ENCODE results near the gene TOX2.

DNA sequence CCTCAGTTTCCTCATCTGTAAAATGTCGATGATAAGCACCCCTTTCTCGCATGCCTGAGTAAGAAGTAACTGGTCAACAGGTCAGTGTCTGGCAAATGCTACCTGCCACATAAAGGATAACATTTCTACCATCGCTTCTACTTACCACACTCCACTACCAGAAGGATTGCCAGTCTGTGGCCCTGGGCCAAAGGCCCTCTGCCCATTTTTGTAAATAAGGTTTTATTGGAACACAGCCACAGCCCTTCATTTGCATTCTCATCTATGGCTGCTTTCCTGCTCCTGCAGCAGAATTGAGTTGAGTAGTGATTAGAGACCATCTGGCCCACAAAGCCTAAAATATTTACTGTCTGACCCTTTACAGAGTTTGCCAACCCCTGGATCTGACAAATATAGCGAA is 121.8 kb downstream of the TOX2 start:
- TF ChIP-seq, protein P1, sequence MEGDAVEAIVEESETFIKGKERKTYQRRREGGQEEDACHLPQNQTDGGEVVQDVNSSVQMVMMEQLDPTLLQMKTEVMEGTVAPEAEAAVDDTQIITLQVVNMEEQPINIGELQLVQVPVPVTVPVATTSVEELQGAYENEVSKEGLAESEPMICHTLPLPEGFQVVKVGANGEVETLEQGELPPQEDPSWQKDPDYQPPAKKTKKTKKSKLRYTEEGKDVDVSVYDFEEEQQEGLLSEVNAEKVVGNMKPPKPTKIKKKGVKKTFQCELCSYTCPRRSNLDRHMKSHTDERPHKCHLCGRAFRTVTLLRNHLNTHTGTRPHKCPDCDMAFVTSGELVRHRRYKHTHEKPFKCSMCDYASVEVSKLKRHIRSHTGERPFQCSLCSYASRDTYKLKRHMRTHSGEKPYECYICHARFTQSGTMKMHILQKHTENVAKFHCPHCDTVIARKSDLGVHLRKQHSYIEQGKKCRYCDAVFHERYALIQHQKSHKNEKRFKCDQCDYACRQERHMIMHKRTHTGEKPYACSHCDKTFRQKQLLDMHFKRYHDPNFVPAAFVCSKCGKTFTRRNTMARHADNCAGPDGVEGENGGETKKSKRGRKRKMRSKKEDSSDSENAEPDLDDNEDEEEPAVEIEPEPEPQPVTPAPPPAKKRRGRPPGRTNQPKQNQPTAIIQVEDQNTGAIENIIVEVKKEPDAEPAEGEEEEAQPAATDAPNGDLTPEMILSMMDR (conservative IDR thresholded peaks at IDR 0.05; ENCODE audit: low read depth, low read length) = no peak
- no peak for TF ChIP-seq EZH2 (IDR thresholded peaks at IDR 0.05; ENCODE audit: borderline replicate concordance, low read depth, low read length, poor library complexity, severe bottlenecking)

All from A673 (cell line).